ENCODE measurements around the gene LRRFIP2.

LRRFIP2 gene

DNA sequence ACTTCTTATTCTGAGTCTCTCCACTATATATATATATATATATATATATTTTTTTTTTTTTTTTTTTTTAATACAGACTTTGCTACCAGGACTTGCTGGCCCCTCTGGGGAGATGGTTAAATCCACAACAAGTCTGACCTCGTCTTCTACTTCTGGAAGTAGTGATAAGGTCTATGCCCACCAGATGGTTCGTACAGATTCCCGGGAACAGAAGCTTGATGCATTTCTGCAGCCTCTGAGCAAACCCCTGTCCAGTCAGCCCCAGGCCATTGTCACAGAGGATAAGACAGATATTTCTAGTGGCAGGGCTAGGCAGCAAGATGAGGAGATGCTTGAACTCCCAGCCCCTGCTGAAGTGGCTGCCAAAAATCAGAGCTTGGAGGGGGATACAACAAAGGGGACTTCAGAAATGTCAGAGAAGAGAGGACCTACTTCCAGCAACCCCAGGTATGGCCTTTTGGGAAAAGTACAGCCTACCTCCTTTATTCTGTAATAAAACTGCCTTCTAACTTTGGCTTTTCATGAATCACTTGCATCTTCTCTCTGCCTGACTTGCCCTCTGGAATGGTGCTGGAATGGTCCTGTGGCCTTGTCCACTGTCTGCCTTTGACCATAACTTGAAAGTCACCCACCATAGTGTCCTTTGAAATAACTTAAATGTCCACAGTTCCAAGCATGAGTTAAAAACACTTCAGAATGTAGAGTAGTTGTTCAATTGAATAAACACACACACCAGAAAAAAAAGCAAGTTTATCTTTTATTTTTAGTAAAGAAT lies 148.6 kb downstream of the LRRFIP2 start:
- H2BK120ac ChIP-seq (ENCODE audit: low read depth, low read length), result no peak overlapping the region
- H3K4me2 ChIP-seq (ENCODE audit: insufficient read depth, low read length, poor library complexity, severe bottlenecking), result no peak overlapping the region
- H2BK5ac ChIP-seq (ENCODE audit: low read length), result no peak overlapping the region
- peaks cover 38 to 100% of the 10 kb centered on the region in 2 donors for H3K36me3 ChIP-seq (replicated peaks in 1 of 2; ENCODE audit: control insufficient read depth in 2 of 2, insufficient read depth in 2 of 2, low read length in 2 of 2)
- H3K9me3 ChIP-seq (replicated peaks in 1 of 2; ENCODE audit: control insufficient read depth in 2 of 2, insufficient read depth in 1 of 2, low read depth in 1 of 2, low read length in 2 of 2), result peaks cover 0 to 25% of the 10 kb centered on the region in 2 donors
- no peak overlapping the region for H3K14ac ChIP-seq (ENCODE audit: low read length)
- no peak overlapping the region for H2BK12ac ChIP-seq (ENCODE audit: low read length)
- WGBS, 2 donors (ENCODE audit: extremely low coverage in 2 of 2, insufficient read length in 2 of 2, insufficient replicate concordance in 1 of 2), result no CpG with 5 or more reads among the region's 3 CpGs
- no peak overlapping the region for H4K91ac ChIP-seq (ENCODE audit: low read depth, low read length, poor library complexity)
- no peaks in the 10 kb centered on the region for H3K27me3 ChIP-seq (ENCODE audit: control insufficient read depth in 3 of 3, insufficient read depth in 3 of 3, low read depth in 1 of 3, low read length in 3 of 3)
- no peak for DNase-seq (ENCODE audit: low spot score)
- no peak overlapping the region for H3K23ac ChIP-seq (ENCODE audit: low read depth, low read length, poor library complexity)
- H3K9ac ChIP-seq (ENCODE audit: low read depth, low read length, poor library complexity), result no peak overlapping the region
- no peaks in the 10 kb centered on the region for H3K79me1 ChIP-seq (ENCODE audit: low read depth, low read length)
- no peak overlapping the region for H4K8ac ChIP-seq (ENCODE audit: low read depth, low read length)
- no peak overlapping the region for H3K27ac ChIP-seq (replicated peaks; ENCODE audit: low read length)
- H3K4me1 ChIP-seq (ENCODE audit: control insufficient read depth in 2 of 2, insufficient read depth in 1 of 2, low read depth in 1 of 2, low read length in 2 of 2), result no peaks in the 10 kb centered on the region
- H2AFZ ChIP-seq (ENCODE audit: low read length), result no peak overlapping the region
- H3K4me3 ChIP-seq (ENCODE audit: low read length in 2 of 2), result no peak overlapping the region
- H3K4ac ChIP-seq (ENCODE audit: low read length), result no peak overlapping the region
- H2AK5ac ChIP-seq (ENCODE audit: low read depth, low read length), result no peak overlapping the region
- H2BK15ac ChIP-seq (ENCODE audit: low read length), result no peak overlapping the region
- H3K18ac ChIP-seq (ENCODE audit: low read length), result no peak overlapping the region

- DNase-seq (ENCODE audit: low spot score), result no peak
- Histone ChIP-seq H3K18ac (ENCODE audit: low read length) (no peak overlapping the region), H2BK12ac (ENCODE audit: low read length) (no peak overlapping the region), H3K14ac (ENCODE audit: low read length) (no peak overlapping the region), H3K4me1 (ENCODE audit: control insufficient read depth in 2 of 2, insufficient read depth in 1 of 2, low read depth in 1 of 2, low read length in 2 of 2) (no peaks in the 10 kb centered on the region), H2AFZ (ENCODE audit: low read length) (no peak overlapping the region), H3K4me3 (ENCODE audit: low read length in 2 of 2) (no peak overlapping the region), H3K27me3 (ENCODE audit: control insufficient read depth in 3 of 3, insufficient read depth in 3 of 3, low read depth in 1 of 3, low read length in 3 of 3) (no peaks in the 10 kb centered on the region), H2BK120ac (ENCODE audit: low read depth, low read length) (no peak overlapping the region), H3K9me3 (replicated peaks in 1 of 2; ENCODE audit: control insufficient read depth in 2 of 2, insufficient read depth in 1 of 2, low read depth in 1 of 2, low read length in 2 of 2) (peaks cover 0 to 25% of the 10 kb centered on the region in 2 donors), H3K4me2 (ENCODE audit: insufficient read depth, low read length, poor library complexity, severe bottlenecking) (no peak overlapping the region), H2BK15ac (ENCODE audit: low read length) (no peak overlapping the region), H3K23ac (ENCODE audit: low read depth, low read length, poor library complexity) (no peak overlapping the region), H2AK5ac (ENCODE audit: low read depth, low read length) (no peak overlapping the region), H4K91ac (ENCODE audit: low read depth, low read length, poor library complexity) (no peak overlapping the region), H3K36me3 (replicated peaks in 1 of 2; ENCODE audit: control insufficient read depth in 2 of 2, insufficient read depth in 2 of 2, low read length in 2 of 2) (peaks cover 46 to 100% of the 10 kb centered on the region in 2 donors), H2BK5ac (ENCODE audit: low read length) (no peak overlapping the region), H3K4ac (ENCODE audit: low read length) (no peak overlapping the region), H3K27ac (replicated peaks; ENCODE audit: low read length) (no peak overlapping the region), H3K79me1 (ENCODE audit: low read depth, low read length) (no peaks in the 10 kb centered on the region), H3K9ac (ENCODE audit: low read depth, low read length, poor library complexity) (no peak overlapping the region), H4K8ac (ENCODE audit: low read depth, low read length) (no peak overlapping the region)
- no CpG with 5 or more reads among the region's 3 CpGs for WGBS, 2 donors (ENCODE audit: extremely low coverage in 2 of 2, insufficient read length in 2 of 2, insufficient replicate concordance in 1 of 2)
Observed at GRCh38 chr3:37024820-37025405, 149.5 kb downstream of the LRRFIP2 start.

GRCh38 chr3:37024092-37024491 lies 150.3 kb downstream of the LRRFIP2 start:
- Histone ChIP-seq H2BK120ac (ENCODE audit: low read depth, low read length) (no peak overlapping the region), H3K4me3 (ENCODE audit: low read length in 2 of 2) (no peak overlapping the region), H3K14ac (ENCODE audit: low read length) (no peak overlapping the region), H3K27me3 (ENCODE audit: control insufficient read depth in 3 of 3, insufficient read depth in 3 of 3, low read depth in 1 of 3, low read length in 3 of 3) (no peaks in the 10 kb centered on the region), H2BK5ac (ENCODE audit: low read length) (no peak overlapping the region), H2BK12ac (ENCODE audit: low read length) (no peak overlapping the region), H2AFZ (ENCODE audit: low read length) (no peak overlapping the region), H3K4me1 (ENCODE audit: control insufficient read depth in 2 of 2, insufficient read depth in 1 of 2, low read depth in 1 of 2, low read length in 2 of 2) (no peaks in the 10 kb centered on the region), H3K4me2 (ENCODE audit: insufficient read depth, low read length, poor library complexity, severe bottlenecking) (no peak overlapping the region), H3K27ac (replicated peaks; ENCODE audit: low read length) (no peak overlapping the region), H3K79me1 (ENCODE audit: low read depth, low read length) (no peaks in the 10 kb centered on the region), H3K9ac (ENCODE audit: low read depth, low read length, poor library complexity) (no peak overlapping the region), H3K9me3 (replicated peaks in 1 of 2; ENCODE audit: control insufficient read depth in 2 of 2, insufficient read depth in 1 of 2, low read depth in 1 of 2, low read length in 2 of 2) (peaks cover 0 to 25% of the 10 kb centered on the region in 2 donors), H3K4ac (ENCODE audit: low read length) (no peak overlapping the region), H3K18ac (ENCODE audit: low read length) (no peak overlapping the region), H2AK5ac (ENCODE audit: low read depth, low read length) (no peak overlapping the region), H3K36me3 (replicated peaks in 1 of 2; ENCODE audit: control insufficient read depth in 2 of 2, insufficient read depth in 2 of 2, low read length in 2 of 2) (peaks cover 47 to 99% of the 10 kb centered on the region in 2 donors), H4K8ac (ENCODE audit: low read depth, low read length) (no peak overlapping the region), H4K91ac (ENCODE audit: low read depth, low read length, poor library complexity) (no peak overlapping the region), H3K23ac (ENCODE audit: low read depth, low read length, poor library complexity) (no peak overlapping the region), H2BK15ac (ENCODE audit: low read length) (no peak overlapping the region)
- no peak for DNase-seq (ENCODE audit: low spot score)
- no CpG with 5 or more reads among the region's 2 CpGs for WGBS, 2 donors (ENCODE audit: extremely low coverage in 2 of 2, insufficient read length in 2 of 2, insufficient replicate concordance in 1 of 2)

GRCh38 chr3:37017683-37018082 lies 156.7 kb downstream of the LRRFIP2 start:
- Histone ChIP-seq H3K4me2 (ENCODE audit: insufficient read depth, low read length, poor library complexity, severe bottlenecking) (no peak overlapping the region), H3K4me3 (ENCODE audit: low read length in 2 of 2) (no peak overlapping the region), H2AFZ (ENCODE audit: low read length) (no peak overlapping the region), H2BK120ac (ENCODE audit: low read depth, low read length) (no peak overlapping the region), H4K91ac (ENCODE audit: low read depth, low read length, poor library complexity) (no peak overlapping the region), H3K4me1 (ENCODE audit: control insufficient read depth in 2 of 2, insufficient read depth in 1 of 2, low read depth in 1 of 2, low read length in 2 of 2) (peaks cover 0 to 18% of the 10 kb centered on the region in 2 donors), H2BK15ac (ENCODE audit: low read length) (no peak overlapping the region), H3K23ac (ENCODE audit: low read depth, low read length, poor library complexity) (no peak overlapping the region), H3K9me3 (replicated peaks in 1 of 2; ENCODE audit: control insufficient read depth in 2 of 2, insufficient read depth in 1 of 2, low read depth in 1 of 2, low read length in 2 of 2) (peaks cover 0 to under 1% of the 10 kb centered on the region in 2 donors), H3K27ac (replicated peaks; ENCODE audit: low read length) (no peak overlapping the region), H3K79me1 (ENCODE audit: low read depth, low read length) (no peaks in the 10 kb centered on the region), H3K27me3 (ENCODE audit: control insufficient read depth in 3 of 3, insufficient read depth in 3 of 3, low read depth in 1 of 3, low read length in 3 of 3) (no peaks in the 10 kb centered on the region), H2AK5ac (ENCODE audit: low read depth, low read length) (no peak overlapping the region), H3K9ac (ENCODE audit: low read depth, low read length, poor library complexity) (no peak overlapping the region), H2BK12ac (ENCODE audit: low read length) (no peak overlapping the region), H3K14ac (ENCODE audit: low read length) (no peak overlapping the region), H3K36me3 (replicated peaks in 1 of 2; ENCODE audit: control insufficient read depth in 2 of 2, insufficient read depth in 2 of 2, low read length in 2 of 2) (peaks cover 42 to 94% of the 10 kb centered on the region in 2 donors), H4K8ac (ENCODE audit: low read depth, low read length) (no peak overlapping the region), H2BK5ac (ENCODE audit: low read length) (no peak overlapping the region), H3K4ac (ENCODE audit: low read length) (no peak overlapping the region), H3K18ac (ENCODE audit: low read length) (no peak overlapping the region)
- no CpG with 5 or more reads among the region's 3 CpGs for WGBS, 2 donors (ENCODE audit: extremely low coverage in 2 of 2, insufficient read length in 2 of 2, insufficient replicate concordance in 1 of 2)
- no peak for DNase-seq (ENCODE audit: low spot score)
